Thoracic aorta (tissue), 2 donors: Measurements from ENCODE around the gene KCNMB2. TPM values are rescaled to one million over a fixed set of nuclear protein-coding genes. Genes with fewer than 3 reads are reported as not detected.
A peak's percentile ranks its signal among the peaks of the same experiment; 100 is the strongest.

ENCODE experiments used
- ATAC-seq: fragments of 150-250 bp; one replicate; pipeline ENCODE4 v1.8.0; 2017; ENCODE audit warnings: low read depth; ENCODE audit not compliant: insufficient number of reproducible peaks, low FRiP score
- DNase-seq: peaks from one replicate; pipeline ENCODE4 v3.0.0-alpha.2; 2020; ENCODE audit warnings: low spot score
- H3K27ac ChIP-seq, 2 donors: fragments of 200-600 bp; sonication (generic); 1 replicate in 1 of 2; 2 replicates in 1 of 2; pipeline ENCODE4 v1.5.1; 2016; ENCODE audit warnings: mild to moderate bottlenecking in 2 of 2, moderate library complexity in 2 of 2
- H3K27me3 ChIP-seq: fragments of 200-600 bp; sonication (generic); replicated peaks from 2 replicates; pipeline ENCODE4 v1.6.0; 2016; ENCODE audit warnings: mild to moderate bottlenecking; ENCODE audit not compliant: insufficient read depth
- H3K36me3 ChIP-seq: fragments of 200-600 bp; sonication (generic); one replicate; pipeline ENCODE4 v1.5.1; 2016
- H3K4me1 ChIP-seq, 2 donors: fragments of 200-600 bp; sonication (generic); 1 replicate in 1 of 2; 2 replicates in 1 of 2; pipeline versions ENCODE4 v1.5.1 to v1.6.0; 2016; ENCODE audit warnings: low read depth in 2 of 2, mild to moderate bottlenecking in 1 of 2; ENCODE audit not compliant: control insufficient read depth in 1 of 2
- H3K4me3 ChIP-seq: fragments of 200-600 bp; sonication (generic); 2 replicates; pipeline ENCODE4 v1.5.1; 2016; ENCODE audit warnings: mild to moderate bottlenecking
- H3K9me3 ChIP-seq: fragments of 200-600 bp; sonication (generic); 2 replicates; pipeline ENCODE4 v1.5.1; 2016
- total RNA-seq, 2 donors: library from RNA; depleted of rRNA; stranded (reverse); fragments of >200 nt; gene quantifications; one replicate each; pipeline versions ENCODE4 v1.1.0 to v1.2.3, GENCODE V29; 2016
- TF ChIP-seq, protein P1 (sequence below): fragments of 200-600 bp; sonication (generic); IDR thresholded peaks from one replicate; pipeline ENCODE4 v1.5.1; 2019; ENCODE audit warnings: antibody characterized with exemption

KCNMB2 gene
- total RNA-seq, 2 donors from 2014 or later = not detected

DNA sequence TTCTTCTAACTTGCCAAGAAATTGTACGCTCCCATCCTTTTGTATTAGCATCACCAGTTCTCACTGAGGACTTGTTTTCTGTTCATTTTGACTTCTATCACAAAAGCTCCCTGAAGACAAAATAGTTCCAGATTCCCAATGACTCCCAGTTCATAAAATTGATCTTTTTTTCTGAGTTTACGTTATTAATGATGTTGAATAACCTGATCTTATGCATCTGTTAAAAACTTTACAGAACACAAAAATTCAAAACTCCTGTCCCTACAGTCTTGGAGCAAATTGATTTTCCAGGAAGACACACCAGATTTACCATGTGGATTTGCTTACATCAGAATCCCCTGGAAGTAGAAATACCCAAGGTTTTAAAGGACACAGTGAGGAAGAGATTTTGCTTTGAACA is 8.3 kb upstream of the KCNMB2 start:
- Histone ChIP-seq H3K27ac (no peak overlapping the region), H3K36me3 (no peaks in the 10 kb centered on the region), H3K4me3 (no peak overlapping the region), H3K4me1 (no peaks in the 10 kb centered on the region), H3K9me3 (no peaks in the 10 kb centered on the region), H3K27me3 (no peaks in the 10 kb centered on the region)
- TF ChIP-seq, protein P1, sequence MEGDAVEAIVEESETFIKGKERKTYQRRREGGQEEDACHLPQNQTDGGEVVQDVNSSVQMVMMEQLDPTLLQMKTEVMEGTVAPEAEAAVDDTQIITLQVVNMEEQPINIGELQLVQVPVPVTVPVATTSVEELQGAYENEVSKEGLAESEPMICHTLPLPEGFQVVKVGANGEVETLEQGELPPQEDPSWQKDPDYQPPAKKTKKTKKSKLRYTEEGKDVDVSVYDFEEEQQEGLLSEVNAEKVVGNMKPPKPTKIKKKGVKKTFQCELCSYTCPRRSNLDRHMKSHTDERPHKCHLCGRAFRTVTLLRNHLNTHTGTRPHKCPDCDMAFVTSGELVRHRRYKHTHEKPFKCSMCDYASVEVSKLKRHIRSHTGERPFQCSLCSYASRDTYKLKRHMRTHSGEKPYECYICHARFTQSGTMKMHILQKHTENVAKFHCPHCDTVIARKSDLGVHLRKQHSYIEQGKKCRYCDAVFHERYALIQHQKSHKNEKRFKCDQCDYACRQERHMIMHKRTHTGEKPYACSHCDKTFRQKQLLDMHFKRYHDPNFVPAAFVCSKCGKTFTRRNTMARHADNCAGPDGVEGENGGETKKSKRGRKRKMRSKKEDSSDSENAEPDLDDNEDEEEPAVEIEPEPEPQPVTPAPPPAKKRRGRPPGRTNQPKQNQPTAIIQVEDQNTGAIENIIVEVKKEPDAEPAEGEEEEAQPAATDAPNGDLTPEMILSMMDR = no peak
- ATAC-seq (no peak), DNase-seq (no peak)

DNA sequence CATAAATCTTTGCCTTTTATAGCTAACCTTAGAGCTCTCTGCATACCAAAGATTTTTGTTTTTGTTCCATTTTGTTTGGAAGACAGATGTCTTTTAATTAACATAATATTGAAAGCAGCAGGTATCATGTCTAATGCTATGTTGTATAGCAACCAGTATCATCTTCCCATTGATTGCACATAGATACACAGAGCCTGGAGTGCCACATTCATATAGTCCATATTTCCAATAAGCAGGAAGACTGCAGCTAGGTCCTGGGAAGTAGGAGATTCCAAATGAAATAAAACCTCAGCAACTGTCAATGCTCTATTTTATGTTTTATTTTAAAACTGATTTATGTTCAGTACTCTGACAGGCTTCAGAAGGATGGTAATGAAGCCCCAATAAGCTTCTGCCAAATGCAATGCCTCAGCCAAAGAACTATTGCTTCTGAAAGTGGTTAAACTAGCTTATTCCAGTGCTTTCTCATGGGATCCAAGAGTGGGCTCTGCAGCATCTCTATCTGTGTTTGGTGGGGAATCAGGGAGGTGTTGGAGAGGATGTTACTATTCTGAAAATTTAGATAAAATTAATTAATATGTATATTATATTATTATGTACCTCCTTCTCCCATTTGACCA is 6.5 kb upstream of the KCNMB2 start:
- H3K27ac ChIP-seq = no peak overlapping the region
- DNase-seq = no peak
- no peaks in the 10 kb centered on the region for H3K27me3 ChIP-seq
- no peaks in the 10 kb centered on the region for H3K9me3 ChIP-seq
- no peak overlapping the region for H3K4me3 ChIP-seq
- no peak for ATAC-seq
- no peaks in the 10 kb centered on the region for H3K36me3 ChIP-seq
- H3K4me1 ChIP-seq = no peaks in the 10 kb centered on the region
- TF ChIP-seq, protein P1 = no peak

DNA sequence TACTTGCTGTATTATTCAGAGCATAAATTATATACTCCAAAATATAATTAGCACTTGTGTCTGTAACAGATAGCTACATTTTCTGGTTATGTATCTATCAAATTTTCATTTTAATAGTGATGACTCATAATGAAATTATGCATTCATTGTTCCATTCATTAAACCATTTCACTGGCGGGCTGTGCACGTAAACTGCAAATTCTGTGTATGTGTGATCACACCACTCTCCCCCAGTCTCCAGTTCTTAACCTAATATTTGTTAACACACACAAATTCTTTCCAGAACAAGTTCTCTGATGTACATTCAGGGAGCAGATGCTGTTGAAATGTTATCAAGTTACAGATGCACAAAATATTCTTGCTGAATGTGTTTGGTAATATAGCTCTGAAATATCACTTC is 3.8 kb upstream of the KCNMB2 start:
- no peak for ATAC-seq
- H3K4me1 ChIP-seq = peaks cover 4% of the 10 kb centered on the region in 2 donors
- no peaks in the 10 kb centered on the region for H3K27me3 ChIP-seq
- H3K36me3 ChIP-seq = no peaks in the 10 kb centered on the region
- DNase-seq = no peak
- no peak overlapping the region for H3K4me3 ChIP-seq
- H3K9me3 ChIP-seq = no peaks in the 10 kb centered on the region
- TF ChIP-seq, protein P1 = no peak
- H3K27ac ChIP-seq = no peak overlapping the region

DNA sequence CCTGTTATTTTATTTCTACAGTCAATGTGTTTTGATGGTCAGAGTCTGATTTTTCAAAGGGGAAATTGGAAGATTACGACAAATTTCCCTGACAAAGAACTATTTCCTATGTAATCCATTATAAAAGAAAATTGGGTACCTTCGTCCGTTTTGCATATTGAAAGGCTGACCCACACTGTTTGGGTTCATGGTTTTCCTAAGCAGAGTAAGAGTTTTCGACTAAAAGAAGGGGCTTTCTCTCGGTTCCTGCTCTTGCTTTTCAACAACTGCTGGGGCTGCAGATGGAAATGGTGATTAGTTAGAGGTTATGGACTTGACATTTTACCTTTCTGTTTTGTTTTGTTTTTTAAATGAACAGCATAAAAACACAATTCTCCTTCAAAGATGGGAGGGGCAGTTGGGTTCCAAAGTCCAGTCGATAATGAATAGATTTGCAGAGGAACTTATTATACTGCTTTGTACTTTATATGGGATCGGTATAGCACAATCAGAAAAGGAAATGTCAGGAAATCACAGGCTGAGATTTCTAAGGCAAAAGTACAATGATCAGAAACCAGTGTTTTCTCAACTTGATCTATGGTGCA is 978 bp downstream of the KCNMB2 start:
- ATAC-seq = no peak
- Histone ChIP-seq H3K36me3 (no peaks in the 10 kb centered on the region), H3K27ac (no peak overlapping the region), H3K4me3 (peak overlapping the region; percentile 70), H3K4me1 (peaks cover 5 to 7% of the 10 kb centered on the region in 2 donors), H3K27me3 (no peaks in the 10 kb centered on the region), H3K9me3 (no peaks in the 10 kb centered on the region)
- no peak for DNase-seq
- TF ChIP-seq, protein P1 = no peak

DNA sequence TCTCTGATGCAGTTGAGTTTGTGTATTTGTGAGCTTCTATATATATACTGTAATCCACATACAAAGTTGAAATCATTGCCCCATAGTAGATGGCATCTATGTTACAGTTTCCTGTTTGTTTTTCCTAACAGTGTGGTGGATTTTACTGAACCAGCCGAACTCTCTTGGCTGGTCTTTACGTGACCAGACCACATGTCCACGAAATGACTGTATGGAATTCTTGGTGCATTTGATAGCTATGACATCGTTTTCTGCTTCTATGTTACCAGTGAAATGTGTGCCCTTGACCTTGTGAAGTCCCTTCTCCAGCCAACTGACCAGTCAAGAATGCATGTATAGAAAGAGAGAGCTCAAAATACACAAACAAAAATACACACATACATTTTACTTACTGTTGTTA is 1.8 kb downstream of the KCNMB2 start:
- ATAC-seq (no peak), DNase-seq (no peak)
- Histone ChIP-seq H3K36me3 (no peaks in the 10 kb centered on the region), H3K9me3 (no peaks in the 10 kb centered on the region), H3K4me1 (peaks cover 5 to 7% of the 10 kb centered on the region in 2 donors), H3K27ac (no peak overlapping the region), H3K27me3 (no peaks in the 10 kb centered on the region), H3K4me3 (no peak overlapping the region)
- TF ChIP-seq, protein P1 = no peak
